ENCODE results near the gene PRKAA1.
A peak's percentile ranks its signal among the peaks of the same experiment; 100 is the strongest.
"Not testable (repeated sequence)": the region's sequence is repeated elsewhere in the genome, so short reads cannot be mapped to it uniquely, and the experiment has no call there.

Gene PRKAA1

DNA sequence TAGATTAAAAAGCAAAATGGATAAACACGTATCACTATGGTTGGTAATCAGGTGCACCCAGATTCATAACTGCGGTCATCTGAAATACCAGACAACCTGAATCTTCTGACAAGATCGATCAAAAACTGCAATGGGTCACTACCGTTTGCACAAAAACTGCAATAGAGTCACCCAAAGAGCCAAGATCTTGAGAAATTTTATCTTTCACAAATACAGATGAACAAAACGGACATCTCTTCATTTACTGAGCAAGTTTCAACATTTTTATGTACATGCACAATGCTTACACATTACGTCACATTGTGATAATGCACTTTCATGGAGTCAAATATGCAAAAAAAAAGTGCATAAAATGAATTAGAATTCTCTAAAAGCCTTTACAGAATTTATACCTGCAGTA is 18.6 kb downstream of the PRKAA1 start:
- DNase-seq = no peak

DNA sequence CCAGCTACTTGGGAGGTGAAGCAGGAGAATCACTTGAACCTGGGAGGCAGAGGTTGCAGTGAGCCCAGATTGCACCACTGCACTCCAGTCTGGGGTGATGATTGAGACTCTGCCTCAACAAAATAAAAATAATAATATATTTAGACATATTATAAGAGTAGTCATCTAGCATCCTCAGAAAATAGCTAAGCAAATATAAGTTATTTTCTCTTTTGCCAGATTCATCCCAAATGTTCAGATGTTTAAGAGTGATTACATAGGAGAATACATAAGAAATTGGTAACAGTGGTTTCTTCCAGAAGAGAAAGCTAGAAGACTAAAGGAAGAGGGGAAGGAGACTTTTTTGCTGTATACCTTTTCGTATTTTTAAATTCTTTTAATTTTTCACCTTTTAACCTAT is 20.0 kb downstream of the PRKAA1 start:
- no peak for DNase-seq

DNA sequence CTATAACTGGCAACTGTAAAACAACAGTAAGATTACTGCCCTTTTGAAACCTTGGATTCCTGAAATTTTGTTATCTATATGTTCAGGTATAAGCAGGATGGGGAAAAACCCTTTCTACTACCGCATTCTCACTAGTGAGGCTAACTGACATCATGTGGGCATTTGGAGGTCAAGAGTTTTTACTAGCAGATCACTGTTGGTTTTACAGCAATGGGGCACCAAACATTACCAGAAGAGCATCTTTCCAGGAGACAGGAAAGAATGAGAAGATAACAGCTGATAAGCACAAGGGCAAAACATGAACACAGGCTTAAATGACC is 21.6 kb downstream of the PRKAA1 start:
- DNase-seq = no peak

DNA sequence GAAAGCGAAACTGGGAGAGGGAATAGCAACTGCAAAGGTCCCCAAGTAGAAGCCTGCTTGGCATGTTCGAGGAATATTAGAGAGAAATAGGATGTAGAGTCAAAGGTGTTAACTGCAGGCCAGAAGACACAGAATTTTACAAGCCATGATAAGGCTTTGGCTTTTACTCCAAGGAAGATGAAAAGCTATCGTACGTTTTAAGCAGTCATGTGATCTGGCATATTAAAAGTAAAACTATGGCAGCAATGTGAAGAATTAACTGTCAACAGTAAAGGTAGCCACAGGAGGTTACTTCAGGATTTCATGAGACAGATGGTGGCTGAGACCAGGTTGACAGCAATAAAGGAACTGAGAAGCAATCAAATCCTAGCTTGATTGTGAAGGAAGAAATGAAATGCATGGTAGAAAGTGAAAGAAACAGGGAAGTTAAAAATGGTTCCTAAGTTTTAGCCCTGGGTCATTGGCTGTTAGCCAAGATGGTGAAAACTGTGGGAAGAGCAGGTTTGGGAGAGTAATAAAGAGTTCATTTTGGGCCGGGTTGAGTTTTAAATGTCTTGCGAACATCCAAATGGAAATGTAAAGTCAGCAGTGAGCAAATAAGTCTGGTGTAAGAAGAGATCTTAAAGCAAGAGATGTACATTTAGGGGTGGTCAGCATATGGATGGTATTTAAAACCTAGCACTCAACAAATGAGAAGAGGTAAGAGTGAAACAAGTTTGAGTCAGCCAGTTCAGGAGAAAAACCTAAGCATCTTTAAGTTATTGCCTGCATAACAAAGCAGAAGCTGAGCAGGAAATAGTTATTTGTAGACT is 22.1 kb downstream of the PRKAA1 start:
- no peak for DNase-seq

DNA sequence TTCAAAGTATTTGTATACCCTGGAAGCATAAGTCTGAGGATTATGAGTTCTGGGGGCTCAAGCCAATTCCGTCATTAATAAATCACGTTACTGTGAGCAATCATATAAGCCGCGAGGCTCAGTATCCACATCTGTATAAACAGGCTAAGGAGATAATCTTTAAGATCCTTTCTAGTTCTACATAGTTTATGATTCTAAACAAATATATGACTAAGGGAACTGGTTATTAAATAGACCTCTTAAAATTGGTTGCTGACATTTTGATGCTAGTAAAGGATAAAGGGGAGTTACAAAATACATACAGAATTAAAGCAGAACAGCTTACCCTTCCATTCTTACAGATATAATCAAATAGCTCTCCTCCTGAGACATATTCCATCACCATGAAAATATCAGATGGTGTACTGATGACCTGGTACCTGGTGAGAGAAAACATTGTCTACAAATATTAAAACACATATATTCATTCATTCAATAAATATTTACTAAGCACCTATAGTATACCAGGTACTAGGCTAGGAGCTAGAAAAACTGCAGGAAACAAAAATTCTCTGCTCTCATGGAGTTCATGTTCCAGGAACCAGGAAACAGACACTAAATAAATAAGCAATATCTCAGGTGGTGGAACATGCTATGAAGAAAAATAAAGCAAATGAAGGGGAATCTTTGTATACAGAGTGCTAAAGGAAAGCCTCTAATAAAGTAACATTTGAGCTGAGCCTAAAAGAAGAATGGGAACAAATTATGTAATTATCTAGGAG is 22.9 kb downstream of the PRKAA1 start:
- DNase-seq = no peak

DNA sequence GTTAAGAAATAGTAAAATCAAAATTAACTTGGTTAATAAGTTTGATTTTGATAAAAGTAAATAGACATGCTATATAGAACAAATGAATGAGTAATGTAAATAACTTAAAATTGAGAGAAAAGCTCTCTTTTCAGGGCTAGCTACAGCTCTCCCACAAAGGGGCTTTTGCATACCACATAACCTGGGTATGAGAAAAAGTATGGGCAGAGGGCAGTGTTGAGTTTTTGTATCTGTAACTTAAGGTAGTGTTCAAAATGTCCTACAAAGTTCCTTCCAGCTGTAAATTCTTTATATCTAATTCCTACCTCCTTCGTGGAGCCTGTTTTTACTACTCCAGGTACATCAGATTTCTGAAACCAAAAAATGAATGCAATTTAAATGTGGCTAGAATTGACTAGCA is 23.6 kb downstream of the PRKAA1 start:
- no peak for DNase-seq

DNA sequence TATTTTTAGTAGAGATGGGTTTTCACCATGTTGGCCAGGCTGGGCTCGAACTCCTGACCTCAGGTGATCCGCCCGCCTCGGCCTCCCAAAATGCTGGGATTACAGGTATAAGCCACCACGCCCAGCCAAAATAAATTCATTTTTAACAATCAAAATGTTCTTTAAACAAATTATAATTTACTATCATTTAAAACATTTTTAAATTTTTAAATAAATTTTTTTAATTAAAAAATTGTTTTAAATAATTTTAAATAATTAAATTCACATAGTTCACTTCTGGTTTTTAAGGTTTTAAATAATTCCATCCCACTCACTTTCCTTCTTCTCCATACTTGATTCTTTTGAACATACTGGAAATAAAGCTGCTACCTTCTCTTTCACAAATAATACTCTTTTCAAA is 27.4 kb downstream of the PRKAA1 start:
- DNase-seq = no peak

DNA sequence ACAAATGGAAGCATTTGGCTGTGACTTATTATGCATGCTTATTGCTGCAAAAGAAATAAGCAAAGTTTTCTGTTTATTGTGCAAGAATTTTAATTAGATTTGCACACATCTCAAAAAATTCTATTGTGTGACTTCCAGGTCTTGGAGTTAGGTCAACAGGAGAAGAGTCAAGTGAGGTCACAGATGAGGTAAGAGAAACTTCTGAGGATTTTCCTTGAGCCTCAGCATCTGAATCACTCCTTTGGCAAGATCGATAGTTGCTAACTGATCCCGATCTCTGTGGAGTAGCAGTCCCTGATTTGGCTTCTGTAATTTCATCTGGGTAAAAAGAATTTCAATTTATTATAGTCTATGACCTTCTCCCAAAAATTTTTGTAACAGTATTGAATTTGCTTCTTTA is 35.5 kb downstream of the PRKAA1 start:
- no peak for DNase-seq

DNA sequence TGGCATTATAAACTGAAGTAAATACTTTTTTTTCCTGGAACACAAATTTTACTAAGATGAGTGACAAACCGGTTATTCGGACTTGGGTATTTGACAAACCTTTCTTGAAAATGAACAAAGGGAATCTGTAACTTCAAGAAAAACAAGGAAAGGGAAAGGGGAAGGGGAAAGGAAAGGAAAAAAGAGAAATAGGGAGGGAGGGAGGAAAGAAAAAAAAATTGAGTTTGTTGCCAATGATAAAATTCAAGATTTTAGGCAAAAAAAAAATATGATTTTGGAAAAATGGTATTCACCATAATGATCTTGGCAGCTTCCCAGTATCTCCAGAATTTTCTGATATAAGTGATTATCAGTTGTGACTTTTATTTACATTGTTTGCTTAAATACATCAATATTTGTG is 40.8 kb downstream of the PRKAA1 start:
- no peak for DNase-seq

DNA sequence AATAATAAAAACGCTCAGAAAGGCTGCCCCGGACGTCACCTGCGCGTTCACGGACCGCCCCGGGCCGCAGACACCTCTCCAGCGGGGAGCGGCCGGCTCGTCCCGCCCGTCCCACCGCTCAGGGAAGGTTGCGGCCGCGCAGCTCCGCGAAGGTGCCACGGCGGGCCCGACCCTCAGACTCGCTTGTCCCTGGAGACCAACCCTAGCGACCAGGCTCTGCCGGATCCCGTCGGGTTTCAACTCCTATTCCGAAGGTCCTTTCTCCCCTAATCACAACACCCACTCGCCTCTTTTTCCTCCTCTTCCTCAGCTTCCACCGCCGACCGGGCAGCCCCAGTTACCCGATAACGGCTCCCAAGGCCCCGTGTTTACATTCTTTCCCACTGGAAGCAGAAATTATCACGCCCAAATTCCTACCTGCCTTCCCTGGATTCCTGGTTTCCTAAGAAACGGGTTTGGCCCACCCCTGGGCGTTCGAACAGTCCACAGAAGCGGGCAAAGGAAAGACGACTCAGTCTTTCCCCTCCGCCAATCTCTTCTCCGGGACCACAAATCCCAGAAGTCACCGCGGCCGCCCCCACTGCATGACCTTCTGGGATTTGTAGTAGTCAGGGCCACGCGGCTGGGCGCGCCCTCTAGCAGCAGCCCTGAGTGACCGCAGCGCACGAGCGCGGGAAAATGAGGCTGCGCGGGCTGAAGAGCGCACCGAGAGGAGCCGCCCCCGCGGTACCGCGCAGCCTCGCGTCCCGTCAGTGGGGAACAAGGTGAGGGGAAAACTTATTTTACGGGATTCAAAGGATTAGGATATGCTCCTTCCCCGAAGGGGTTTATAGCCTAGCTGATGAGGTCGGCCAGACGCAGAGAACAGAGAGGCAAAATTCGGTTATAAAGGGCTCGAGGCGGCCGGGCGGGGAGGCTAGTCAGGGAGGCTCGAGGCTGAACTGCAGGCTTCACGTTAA is 42.5 kb downstream of the PRKAA1 start, which contains the start of gene TTC33:
Gene TTC33, minus strand, starts transcription at position 555 of the 959 bp plus-strand sequence. CDS start 8,943 bp downstream, outside the sequence.
- peak; percentile 95 for DNase-seq

DNA sequence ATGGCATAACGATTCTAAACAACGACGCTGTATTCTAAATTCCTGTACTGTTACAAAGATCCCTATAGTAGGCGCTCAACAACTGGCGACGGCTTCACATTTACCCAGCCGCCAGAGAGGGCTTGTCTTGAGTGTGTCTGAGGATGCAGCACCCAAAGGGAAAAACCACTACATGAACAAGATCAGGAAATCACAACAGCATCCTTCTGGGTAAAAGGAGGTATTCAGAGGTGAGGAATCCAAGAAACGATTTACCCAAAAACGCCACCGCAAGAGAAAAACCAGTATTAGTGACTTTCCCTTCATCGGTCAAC is 43.1 kb downstream of the PRKAA1 start:
- DNase-seq = peak; percentile 75

DNA sequence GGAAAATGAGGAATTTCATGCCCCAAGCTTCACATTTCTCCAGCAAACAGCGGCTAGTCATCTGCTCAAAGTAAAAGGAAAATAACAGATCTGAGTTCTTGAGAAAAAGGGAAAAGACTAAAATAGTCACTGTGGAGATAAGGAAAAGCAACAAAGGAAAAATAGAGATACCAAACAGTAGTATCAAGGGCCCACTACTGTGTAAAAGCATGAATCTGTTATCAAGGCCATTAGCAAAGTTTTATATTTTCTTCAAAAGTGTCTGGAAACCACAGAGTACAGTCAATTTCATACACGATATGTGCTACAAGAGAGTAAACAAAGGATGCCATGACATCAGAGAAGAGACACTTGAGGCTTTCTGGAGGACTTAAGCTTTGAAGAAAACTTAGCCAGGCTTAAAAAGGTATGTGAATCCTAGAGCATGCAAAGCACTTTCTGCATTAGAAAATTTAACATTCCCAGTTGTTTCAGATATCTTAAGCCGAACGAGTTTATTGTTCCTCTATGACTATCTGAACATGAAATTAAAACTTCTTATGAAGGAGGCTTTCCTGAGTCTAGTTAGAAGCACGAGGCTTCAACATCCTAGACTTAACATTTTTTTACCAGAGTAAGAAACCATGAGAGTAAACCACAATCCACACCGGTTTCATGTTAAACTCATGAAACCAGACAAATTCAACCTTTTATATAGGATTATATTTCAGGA is 43.6 kb downstream of the PRKAA1 start:
- no peak for DNase-seq

DNA sequence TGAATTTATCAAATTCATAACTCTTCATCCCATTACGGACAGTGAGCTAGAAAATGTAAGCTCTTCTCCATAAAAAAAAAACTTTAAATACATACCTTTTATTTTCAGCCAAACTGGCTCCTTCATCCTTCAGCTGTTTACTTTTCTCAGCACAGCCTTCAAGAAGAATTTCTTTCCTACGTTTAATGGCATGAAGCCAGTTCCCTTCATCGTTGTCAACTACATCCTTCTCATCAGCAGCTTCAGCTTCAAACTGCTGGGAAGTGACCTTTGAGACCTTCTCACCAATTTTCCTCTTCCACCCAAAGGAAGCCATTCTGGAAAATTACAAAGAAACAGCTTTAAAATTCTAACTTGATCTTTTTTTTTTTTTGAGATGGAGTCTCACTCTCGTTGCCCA is 51.5 kb downstream of the PRKAA1 start:
- no peak for DNase-seq

DNA sequence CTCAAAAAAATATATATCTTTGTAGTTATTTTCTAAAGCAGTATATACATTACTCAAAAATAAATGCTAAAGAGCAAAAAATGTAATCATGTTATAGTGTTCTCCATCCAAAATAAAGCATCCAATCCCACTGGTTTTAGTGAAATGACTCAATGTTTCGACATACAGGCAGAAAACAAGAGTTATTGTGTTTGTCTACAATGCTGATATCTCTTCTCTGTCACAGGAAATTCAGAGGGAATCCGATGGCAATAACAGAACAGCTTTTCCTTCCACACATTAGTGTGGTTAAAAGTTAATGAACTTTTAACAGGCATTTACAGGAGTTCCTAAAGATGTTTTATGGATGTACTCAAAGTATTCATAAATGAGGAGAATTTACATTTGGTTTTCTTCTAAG is 54.4 kb downstream of the PRKAA1 start:
- DNase-seq = no peak

DNA sequence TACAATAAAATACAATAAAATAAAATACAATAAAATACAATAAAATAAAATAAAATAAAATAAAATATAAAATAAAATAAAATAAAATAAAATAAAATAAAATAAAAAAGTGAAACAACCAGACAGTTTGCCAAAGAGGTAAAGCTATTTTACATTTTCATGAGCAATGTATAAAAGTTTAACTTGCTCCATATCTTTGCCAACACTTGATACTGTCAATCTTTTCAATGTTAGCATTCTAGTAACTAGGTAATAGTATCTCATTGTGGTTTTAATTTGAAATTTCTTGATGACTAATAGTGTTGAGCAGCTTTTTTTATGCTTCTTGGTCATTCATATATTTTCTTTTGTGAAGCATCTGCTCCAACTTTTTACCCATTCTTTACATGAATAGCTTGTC is 59.7 kb downstream of the PRKAA1 start:
- DNase-seq = no peak

DNA sequence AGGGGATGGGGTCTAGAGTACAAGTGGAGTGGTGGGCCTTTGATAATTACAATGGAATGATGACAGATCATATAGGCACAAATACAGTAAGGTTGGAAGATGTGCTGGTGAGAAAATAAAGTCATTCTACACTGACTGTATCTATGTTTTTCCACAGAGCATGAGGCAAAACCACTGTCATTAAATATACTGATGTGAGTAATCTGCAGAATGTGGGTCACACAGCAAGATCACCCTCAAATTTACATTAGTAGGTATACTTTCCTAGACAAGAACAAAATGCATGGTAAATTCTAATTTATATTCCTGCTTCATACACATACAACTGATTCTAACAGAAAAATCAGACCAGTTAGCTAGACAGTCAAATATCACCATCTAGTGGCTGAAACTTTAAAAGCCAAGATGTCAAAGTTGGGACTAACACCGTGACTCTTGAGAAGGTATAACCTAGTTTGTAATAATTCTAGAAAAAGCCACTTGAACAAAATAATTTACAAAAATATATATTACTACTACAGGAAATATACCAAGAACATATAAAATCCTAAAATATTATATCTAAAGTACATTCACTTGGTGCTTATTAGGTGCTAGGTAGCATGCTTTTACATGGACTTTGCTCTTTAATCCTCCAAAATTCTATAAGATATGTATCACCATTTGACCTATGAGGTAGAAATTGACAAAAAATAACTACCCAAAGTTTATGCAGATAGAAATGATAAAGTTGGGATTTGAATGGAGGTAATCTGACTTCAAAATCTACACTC is 61.9 kb downstream of the PRKAA1 start:
- DNase-seq = no peak

DNA sequence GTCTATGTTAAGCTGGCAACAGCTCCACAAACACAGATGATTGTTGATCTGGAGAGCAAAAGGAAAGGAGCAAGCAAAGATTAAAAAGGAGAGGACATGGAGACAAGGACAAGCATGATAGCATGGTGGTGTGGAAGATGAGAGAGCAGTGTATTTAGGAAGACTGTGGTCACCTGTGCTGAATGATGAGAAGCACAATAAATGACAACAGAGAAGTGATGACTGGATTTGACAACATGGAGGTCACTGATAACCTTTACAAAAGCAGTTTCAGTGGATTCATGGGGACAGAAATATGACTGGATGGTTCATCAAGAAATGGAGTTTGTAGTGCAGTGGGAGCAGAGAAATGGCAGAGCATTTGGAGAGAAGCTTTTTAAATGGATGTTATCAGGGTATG is 62.6 kb downstream of the PRKAA1 start:
- no peak for DNase-seq

DNA sequence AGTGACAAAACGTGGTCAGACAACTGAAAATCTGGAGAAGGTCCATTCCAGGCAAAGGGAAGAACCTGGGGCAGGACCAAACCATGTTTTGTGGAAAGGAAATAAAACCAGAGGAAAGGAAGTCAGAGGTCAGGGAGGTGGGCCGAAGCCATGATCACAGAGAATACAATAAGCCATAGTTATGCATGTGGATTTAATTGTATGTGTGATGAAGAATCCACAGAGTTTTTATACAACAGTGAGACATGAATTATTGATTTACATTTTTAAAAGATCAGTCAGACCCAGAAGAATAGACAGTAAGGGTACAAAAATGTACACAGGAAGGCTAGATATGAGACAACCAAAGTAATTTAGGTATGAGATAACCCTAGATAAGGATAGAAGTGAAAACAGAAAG is 63.2 kb downstream of the PRKAA1 start:
- no peak for DNase-seq

DNA sequence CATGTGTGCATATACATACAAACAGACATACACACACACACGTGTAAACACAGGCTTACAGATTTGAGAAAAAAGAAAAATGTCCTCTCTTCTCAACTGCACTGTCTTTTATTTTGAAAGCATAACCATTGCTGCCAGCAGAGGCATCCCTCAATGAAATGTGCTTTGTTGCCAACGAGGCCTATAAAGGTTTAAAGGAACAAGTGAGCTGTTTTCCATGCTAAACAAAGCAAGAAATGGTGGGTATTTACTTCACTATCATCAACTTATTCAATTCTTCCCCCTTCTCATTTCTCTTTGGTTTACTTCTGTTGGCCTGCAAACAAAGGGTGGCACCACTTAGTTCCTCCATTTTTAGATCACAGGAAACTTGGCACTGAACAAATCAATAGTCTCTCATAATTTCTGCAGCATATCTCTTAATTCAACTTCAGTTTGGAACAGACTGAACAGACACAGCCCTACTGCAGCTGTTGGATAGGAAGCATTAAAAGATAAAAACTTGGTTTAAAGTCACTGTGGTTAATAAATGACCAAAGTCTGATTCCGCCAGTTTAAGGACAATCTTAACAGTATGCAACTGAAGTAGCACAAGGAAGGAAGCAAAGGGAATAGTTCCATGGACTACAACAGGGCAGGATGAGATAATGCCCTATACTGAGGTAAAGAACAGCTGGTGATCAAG is 64.2 kb downstream of the PRKAA1 start:
- DNase-seq = no peak

DNA sequence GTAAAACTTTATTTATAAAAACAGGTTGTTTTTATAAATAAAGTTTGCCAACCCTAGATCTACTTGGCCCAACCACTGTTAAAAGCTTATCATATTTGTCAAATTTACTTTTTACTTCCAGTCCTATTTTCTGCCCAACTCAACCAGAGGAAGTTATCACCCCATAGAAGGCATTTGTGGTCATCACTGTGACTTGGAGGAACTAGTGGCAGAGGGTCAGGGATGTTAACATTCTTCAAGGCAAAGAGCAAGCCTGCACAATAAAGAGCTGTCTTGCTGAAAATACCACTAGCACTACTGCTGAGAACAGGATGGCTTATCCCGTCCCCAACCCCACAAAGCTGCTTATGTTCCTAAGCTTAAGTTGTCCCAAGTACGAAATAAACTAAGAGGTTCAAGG is 64.7 kb downstream of the PRKAA1 start:
- no peak for DNase-seq

DNA sequence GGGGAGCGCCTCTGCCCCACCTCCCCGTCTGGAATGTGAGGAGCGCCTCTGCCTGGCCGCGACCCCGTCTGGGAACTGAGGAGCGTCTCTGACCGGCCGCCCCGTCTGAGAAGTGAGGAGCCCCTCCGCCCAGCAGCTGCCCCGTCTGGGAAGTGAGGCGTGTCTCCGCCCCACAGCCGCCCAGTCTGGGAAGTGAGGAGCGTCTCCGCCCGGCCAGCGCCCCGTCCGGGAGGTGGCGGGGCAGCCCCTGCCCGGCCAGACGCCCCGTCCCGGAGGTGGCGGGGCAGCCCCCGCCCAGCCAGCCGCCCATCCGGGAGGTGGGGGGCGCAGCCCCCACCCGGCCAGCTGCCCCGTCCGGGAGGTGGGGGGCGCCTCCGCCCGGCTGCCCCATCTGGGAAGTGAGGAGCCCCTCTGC is 75.7 kb downstream of the PRKAA1 start:
- DNase-seq = not testable (repeated sequence)
